ENCODE data around the gene AADACL4. TPM values are rescaled to one million over a fixed set of nuclear protein-coding genes. Genes with fewer than 3 reads are reported as not detected.

Gene AADACL4
- total RNA-seq, 1 experiment from 2014 or later = not detected

- H2BK5ac ChIP-seq (ENCODE audit: insufficient read length, low read length) = no peak overlapping the region
- no peak overlapping the region for H2AK5ac ChIP-seq (ENCODE audit: insufficient read length, low read length)
- Mint-ChIP-seq H3K9me3 (no peaks in the 10 kb centered on the region), H3K36me3 (ENCODE audit: insufficient read depth in 1 of 3, low read depth in 3 of 3) (no peaks in the 10 kb centered on the region), H3K4me1 (peaks cover 59 to 72% of the 10 kb centered on the region in 2 experiments), H3K27ac (no peak overlapping the region), H3K27me3 (ENCODE audit: low read depth) (no peaks in the 10 kb centered on the region; the same call in 1 of the 2 replicates), H3K4me3 (no peak overlapping the region)
- no peak overlapping the region for H3K14ac ChIP-seq (ENCODE audit: insufficient read depth, low read length)
- H4K91ac ChIP-seq (ENCODE audit: insufficient read length, low read depth, low read length) = no peak overlapping the region
- H3K4me1 ChIP-seq (ENCODE audit: insufficient read depth, low read length) = peaks cover 4% of the 10 kb centered on the region; the same call in 1 of the 2 replicates
- DNase-seq = no peak
- H2BK120ac ChIP-seq (ENCODE audit: low read depth, low read length, poor library complexity, severe bottlenecking) = no peak overlapping the region
- no peak overlapping the region for H3K4me2 ChIP-seq (ENCODE audit: insufficient read depth, insufficient read length, low read length)
- H3K79me1 ChIP-seq (ENCODE audit: insufficient read depth, low read depth, low read length, poor library complexity, severe bottlenecking) = no peaks in the 10 kb centered on the region
- H3K27ac ChIP-seq (ENCODE audit: insufficient read length, low read depth, low read length) = no peak overlapping the region
- no peak overlapping the region for H2BK12ac ChIP-seq (ENCODE audit: insufficient read length, low read depth, low read length)
- no peak overlapping the region for H4K5ac ChIP-seq (ENCODE audit: insufficient read length, low read depth, low read length)
- no peaks in the 10 kb centered on the region for H4K20me1 ChIP-seq (ENCODE audit: control insufficient read depth, insufficient read depth, insufficient read length)
- no peak overlapping the region for H2BK20ac ChIP-seq (ENCODE audit: low read depth, low read length, poor library complexity, severe bottlenecking)
- H3K9ac ChIP-seq (ENCODE audit: extremely low read depth, insufficient read length, low read length) = no peak overlapping the region
- no peaks in the 10 kb centered on the region for H3K9me3 ChIP-seq (ENCODE audit: control insufficient read depth, low read depth, low read length)
- no peaks in the 10 kb centered on the region for H3K27me3 ChIP-seq (ENCODE audit: insufficient read depth, low read length)
- no peak overlapping the region for H3T11ph ChIP-seq (ENCODE audit: low read length)
- no peaks in the 10 kb centered on the region for H3K23me2 ChIP-seq (ENCODE audit: insufficient read length, low read depth, low read length, poor library complexity, severe bottlenecking)
- no peak for TF ChIP-seq CTCF (conservative IDR thresholded peaks at IDR 0.05)
- H3K23ac ChIP-seq (ENCODE audit: insufficient read length, low read depth, low read length) = no peak overlapping the region
- H2BK15ac ChIP-seq (ENCODE audit: low read depth, low read length) = no peak overlapping the region
- H4K8ac ChIP-seq (replicated peaks; ENCODE audit: insufficient read length, low read depth, low read length) = no peak overlapping the region
- H3K79me2 ChIP-seq (ENCODE audit: insufficient read depth, low read length) = no peaks in the 10 kb centered on the region
- no peak overlapping the region for H2AFZ ChIP-seq (ENCODE audit: low read length)
- H3K18ac ChIP-seq (ENCODE audit: insufficient read length, low read depth, low read length) = no peak overlapping the region
- no peak overlapping the region for H3K56ac ChIP-seq (ENCODE audit: insufficient read length, low read depth, low read length)
- no peak overlapping the region for H3K4ac ChIP-seq (ENCODE audit: low read depth, low read length)
- WGBS (ENCODE audit: extremely low coverage, insufficient read length, low lambda C conversion rate) = no CpG with 5 or more reads among the region's 6 CpGs
Observed at GRCh38 chr1:12625276-12625675, 18.6 kb upstream of the AADACL4 start.

Data from H9 (cell line).